ENCODE data around the gene MUC15. TPM values are rescaled to one million over a fixed set of nuclear protein-coding genes. Genes with fewer than 3 reads are reported as not detected.

Gene MUC15
- total RNA-seq, 2 donors from 2014 or later = 0.12 TPM; not detected in 1

GRCh38 chr11:26510756-26511155 is 61.3 kb downstream of the MUC15 start:
- no peak for TF ChIP-seq CTCF (IDR thresholded peaks at IDR 0.05)
- Histone ChIP-seq H3K27me3 (no peaks in the 10 kb centered on the region), H3K9ac (ENCODE audit: low read depth in 2 of 2, low read length in 2 of 2) (no peak overlapping the region), H3K4me3 (no peak overlapping the region), H3K9me3 (no peaks in the 10 kb centered on the region), H3K27ac (no peak overlapping the region), H3K4me1 (no peaks in the 10 kb centered on the region), H3K36me3 (no peaks in the 10 kb centered on the region)
- no peak for DNase-seq
- intact Hi-C loops (cut with DNase I) = no loop called here

- H3K27me3 ChIP-seq = no peaks in the 10 kb centered on the region
- intact Hi-C loops (cut with DNase I) = no loop called here
- H3K4me1 ChIP-seq = no peaks in the 10 kb centered on the region
- DNase-seq = no peak
- no peaks in the 10 kb centered on the region for H3K36me3 ChIP-seq
- no peak overlapping the region for H3K4me3 ChIP-seq
- no peak for TF ChIP-seq CTCF (IDR thresholded peaks at IDR 0.05)
- H3K9me3 ChIP-seq = no peaks in the 10 kb centered on the region
- H3K27ac ChIP-seq = no peak overlapping the region
- no peak overlapping the region for H3K9ac ChIP-seq (ENCODE audit: low read depth in 2 of 2, low read length in 2 of 2)
These were observed 61.9 kb downstream of the MUC15 start for GRCh38 chr11:26510164-26510563.

Other genes with a start within 250 kb of the MUC15 start
- under 1 TPM; 0.12 to 0.13 TPM for gene ANO3, start 240.1 kb downstream of the MUC15 start, total RNA-seq
- under 1 TPM; 0.16 to 0.30 TPM for gene SLC5A12, start 149.8 kb upstream of the MUC15 start, total RNA-seq